Esophagus squamous epithelium (tissue), 4 donors: ENCODE results near the gene RPUSD4.

Experiments used
- POLR2A ChIP-seq, 4 donors: fragments of 450-650 bp; IDR thresholded peaks; one replicate each; pipeline ENCODE4 v1.6.1; 2017; ENCODE audit warnings: antibody characterized with exemption in 4 of 4, mild to moderate bottlenecking in 4 of 4, moderate library complexity in 3 of 4
- TF ChIP-seq, protein P1 (sequence below), 6 experiments: fragments of 450-650 bp in 4 of 6; fragments of 200-600 bp in 2 of 6; sonication (generic) in 2 of 6; IDR thresholded peaks; one replicate each; pipeline ENCODE4 v1.5.1; 2016 to 2019; ENCODE audit warnings: antibody characterized with exemption in 6 of 6, mild to moderate bottlenecking in 4 of 6, moderate library complexity in 4 of 6

DNA sequence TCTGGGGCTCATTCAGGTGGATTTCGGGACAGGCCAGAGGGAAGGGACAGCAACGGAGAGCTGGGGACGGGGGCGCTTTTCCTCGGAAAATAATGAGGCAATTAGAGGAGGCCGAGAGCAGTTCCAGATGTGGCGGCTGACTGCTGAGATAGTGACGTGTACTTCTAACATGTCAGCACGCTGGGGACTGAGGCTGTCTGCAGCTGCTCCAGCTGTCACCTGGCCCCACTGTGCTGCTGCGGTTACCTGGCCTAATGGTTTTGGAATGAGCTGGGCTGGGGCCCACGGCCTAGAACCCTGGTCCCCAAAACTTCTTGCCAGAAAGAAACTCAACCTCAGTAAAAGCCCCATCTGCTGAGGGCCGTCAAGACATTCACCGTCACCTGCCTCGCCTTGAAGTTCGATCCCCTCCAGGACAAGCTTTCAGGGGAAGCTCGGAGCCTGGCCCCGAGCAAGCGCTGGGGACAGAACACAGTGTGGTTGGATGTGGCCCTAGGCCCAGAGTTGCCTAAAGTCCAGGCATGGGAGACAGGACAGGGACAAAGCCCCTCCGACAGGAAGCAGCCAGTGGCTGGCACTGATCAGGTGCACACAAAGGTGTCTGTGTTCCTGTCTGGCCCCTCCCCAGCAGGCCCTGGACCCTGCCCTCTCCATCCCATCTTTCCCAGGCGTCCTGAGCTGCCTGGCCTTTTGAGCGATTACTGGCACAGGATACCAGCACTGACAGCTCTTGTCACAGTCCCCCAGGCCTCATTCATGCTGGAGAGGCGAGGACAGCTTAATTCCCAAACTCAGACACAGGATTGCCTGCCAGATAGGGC, 22.1 kb downstream of the RPUSD4 start:
- TF ChIP-seq, protein P1, sequence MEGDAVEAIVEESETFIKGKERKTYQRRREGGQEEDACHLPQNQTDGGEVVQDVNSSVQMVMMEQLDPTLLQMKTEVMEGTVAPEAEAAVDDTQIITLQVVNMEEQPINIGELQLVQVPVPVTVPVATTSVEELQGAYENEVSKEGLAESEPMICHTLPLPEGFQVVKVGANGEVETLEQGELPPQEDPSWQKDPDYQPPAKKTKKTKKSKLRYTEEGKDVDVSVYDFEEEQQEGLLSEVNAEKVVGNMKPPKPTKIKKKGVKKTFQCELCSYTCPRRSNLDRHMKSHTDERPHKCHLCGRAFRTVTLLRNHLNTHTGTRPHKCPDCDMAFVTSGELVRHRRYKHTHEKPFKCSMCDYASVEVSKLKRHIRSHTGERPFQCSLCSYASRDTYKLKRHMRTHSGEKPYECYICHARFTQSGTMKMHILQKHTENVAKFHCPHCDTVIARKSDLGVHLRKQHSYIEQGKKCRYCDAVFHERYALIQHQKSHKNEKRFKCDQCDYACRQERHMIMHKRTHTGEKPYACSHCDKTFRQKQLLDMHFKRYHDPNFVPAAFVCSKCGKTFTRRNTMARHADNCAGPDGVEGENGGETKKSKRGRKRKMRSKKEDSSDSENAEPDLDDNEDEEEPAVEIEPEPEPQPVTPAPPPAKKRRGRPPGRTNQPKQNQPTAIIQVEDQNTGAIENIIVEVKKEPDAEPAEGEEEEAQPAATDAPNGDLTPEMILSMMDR (IDR thresholded peaks at IDR 0.05): no peak
- no peak for TF ChIP-seq POLR2A (IDR thresholded peaks at IDR 0.05)
